ENCODE measurements around the gene CCNT1. TPM values are rescaled to one million over a fixed set of nuclear protein-coding genes. Genes with fewer than 3 reads are reported as not detected.

Gene CCNT1
- total RNA-seq, 1 donor: 25.0 TPM

DNA sequence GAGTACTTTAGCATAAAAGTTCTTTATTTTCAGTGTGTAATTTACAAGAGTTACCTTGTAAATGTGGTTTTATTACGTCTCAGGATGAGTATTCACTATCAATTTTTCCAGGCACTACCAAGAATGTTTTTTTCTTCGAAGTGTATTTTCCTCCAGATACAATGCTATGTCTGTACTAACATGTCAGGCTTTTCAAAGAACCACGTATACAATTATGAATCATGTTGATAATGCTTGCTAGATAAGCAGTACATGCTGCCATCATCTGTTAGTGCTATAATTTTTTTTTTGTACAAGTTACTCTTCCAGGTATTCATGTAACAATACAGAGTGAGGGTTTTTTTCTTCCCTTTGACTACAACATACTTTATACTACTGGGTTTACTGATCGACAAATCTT lies 28.9 kb downstream of the CCNT1 start:
- H3K27me3 ChIP-seq (ENCODE audit: insufficient read depth, low read length): no peaks in the 10 kb centered on the region
- no peak for DNase-seq (ENCODE audit: insufficient read length, low spot score, missing footprints)
- peaks cover 10% of the 10 kb centered on the region for H4K20me1 ChIP-seq (ENCODE audit: insufficient read depth, low read length)
- TF ChIP-seq, protein P1, sequence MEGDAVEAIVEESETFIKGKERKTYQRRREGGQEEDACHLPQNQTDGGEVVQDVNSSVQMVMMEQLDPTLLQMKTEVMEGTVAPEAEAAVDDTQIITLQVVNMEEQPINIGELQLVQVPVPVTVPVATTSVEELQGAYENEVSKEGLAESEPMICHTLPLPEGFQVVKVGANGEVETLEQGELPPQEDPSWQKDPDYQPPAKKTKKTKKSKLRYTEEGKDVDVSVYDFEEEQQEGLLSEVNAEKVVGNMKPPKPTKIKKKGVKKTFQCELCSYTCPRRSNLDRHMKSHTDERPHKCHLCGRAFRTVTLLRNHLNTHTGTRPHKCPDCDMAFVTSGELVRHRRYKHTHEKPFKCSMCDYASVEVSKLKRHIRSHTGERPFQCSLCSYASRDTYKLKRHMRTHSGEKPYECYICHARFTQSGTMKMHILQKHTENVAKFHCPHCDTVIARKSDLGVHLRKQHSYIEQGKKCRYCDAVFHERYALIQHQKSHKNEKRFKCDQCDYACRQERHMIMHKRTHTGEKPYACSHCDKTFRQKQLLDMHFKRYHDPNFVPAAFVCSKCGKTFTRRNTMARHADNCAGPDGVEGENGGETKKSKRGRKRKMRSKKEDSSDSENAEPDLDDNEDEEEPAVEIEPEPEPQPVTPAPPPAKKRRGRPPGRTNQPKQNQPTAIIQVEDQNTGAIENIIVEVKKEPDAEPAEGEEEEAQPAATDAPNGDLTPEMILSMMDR (IDR thresholded peaks at IDR 0.05; ENCODE audit: extremely low read depth, low read depth, low read length): no peak
- H3K27ac ChIP-seq (ENCODE audit: low read depth, low read length): no peak overlapping the region
- H3K79me2 ChIP-seq (ENCODE audit: insufficient read depth, low read length): peaks cover 20% of the 10 kb centered on the region
- H3K9me3 ChIP-seq (ENCODE audit: low read depth, low read length): no peaks in the 10 kb centered on the region
- no peak overlapping the region for H3K4me3 ChIP-seq (ENCODE audit: insufficient read depth, low read length)
- no peaks in the 10 kb centered on the region for H3K4me1 ChIP-seq (ENCODE audit: insufficient read depth, low read length)
- H2AFZ ChIP-seq (ENCODE audit: low read length): no peak overlapping the region
- no peak overlapping the region for H3K4me2 ChIP-seq (ENCODE audit: insufficient read depth, low read length)
- peaks cover 29% of the 10 kb centered on the region for H3K36me3 ChIP-seq (ENCODE audit: insufficient read depth, low read length)

DNA sequence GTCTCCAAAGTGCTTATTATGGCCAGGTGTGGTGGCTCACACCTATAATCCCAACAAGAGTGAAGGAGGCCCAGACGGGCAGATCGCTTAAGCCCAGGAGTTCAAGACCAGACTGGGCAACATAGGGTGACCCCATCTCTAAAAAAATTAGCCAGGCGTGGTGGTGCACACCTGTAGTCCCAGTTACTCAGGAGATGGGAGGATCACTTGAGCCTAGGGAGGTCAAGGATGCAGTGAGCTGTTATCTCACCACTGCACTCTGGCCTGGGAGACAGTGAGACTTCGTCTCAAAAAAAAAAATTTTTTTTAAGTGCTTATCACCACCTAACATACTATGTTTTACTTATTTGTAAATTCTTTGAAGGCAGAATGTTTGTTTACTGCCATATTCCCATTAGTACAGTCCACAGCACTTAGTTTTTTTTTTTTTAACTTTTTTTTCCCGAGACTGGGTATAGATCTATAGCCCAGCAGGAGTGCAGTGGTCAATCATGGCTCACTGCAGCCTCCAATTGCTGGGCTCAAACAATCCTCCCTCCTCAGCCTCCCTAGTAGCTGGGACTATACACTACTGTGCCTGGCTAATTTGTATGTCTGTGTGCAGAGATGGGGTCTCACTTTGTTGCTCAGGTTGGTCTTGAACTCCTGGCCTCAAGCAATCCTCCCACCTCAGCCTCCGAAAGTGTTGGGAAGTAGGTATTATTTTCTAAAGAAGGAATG lies 29.7 kb downstream of the CCNT1 start:
- peaks cover 23% of the 10 kb centered on the region for H3K36me3 ChIP-seq (ENCODE audit: insufficient read depth, low read length)
- no peaks in the 10 kb centered on the region for H3K4me1 ChIP-seq (ENCODE audit: insufficient read depth, low read length)
- TF ChIP-seq, protein P1 (IDR thresholded peaks at IDR 0.05; ENCODE audit: extremely low read depth, low read depth, low read length): no peak
- peaks cover 18% of the 10 kb centered on the region for H3K79me2 ChIP-seq (ENCODE audit: insufficient read depth, low read length)
- H3K9me3 ChIP-seq (ENCODE audit: low read depth, low read length): no peaks in the 10 kb centered on the region
- H3K4me3 ChIP-seq (ENCODE audit: insufficient read depth, low read length): no peak overlapping the region
- no peaks in the 10 kb centered on the region for H3K27me3 ChIP-seq (ENCODE audit: insufficient read depth, low read length)
- no peak overlapping the region for H2AFZ ChIP-seq (ENCODE audit: low read length)
- H3K4me2 ChIP-seq (ENCODE audit: insufficient read depth, low read length): no peak overlapping the region
- DNase-seq (ENCODE audit: insufficient read length, low spot score, missing footprints): no peak
- H3K27ac ChIP-seq (ENCODE audit: low read depth, low read length): no peak overlapping the region
- peaks cover 7% of the 10 kb centered on the region for H4K20me1 ChIP-seq (ENCODE audit: insufficient read depth, low read length)

- Histone ChIP-seq H3K79me2 (ENCODE audit: insufficient read depth, low read length) (peaks cover 19% of the 10 kb centered on the region), H3K36me3 (ENCODE audit: insufficient read depth, low read length) (peaks cover 19% of the 10 kb centered on the region), H4K20me1 (ENCODE audit: insufficient read depth, low read length) (peaks cover 9% of the 10 kb centered on the region), H3K27me3 (ENCODE audit: insufficient read depth, low read length) (no peaks in the 10 kb centered on the region), H3K4me1 (ENCODE audit: insufficient read depth, low read length) (peaks cover 3% of the 10 kb centered on the region), H2AFZ (ENCODE audit: low read length) (no peak overlapping the region), H3K4me2 (ENCODE audit: insufficient read depth, low read length) (no peak overlapping the region), H3K27ac (ENCODE audit: low read depth, low read length) (no peak overlapping the region), H3K4me3 (ENCODE audit: insufficient read depth, low read length) (no peak overlapping the region), H3K9me3 (ENCODE audit: low read depth, low read length) (no peaks in the 10 kb centered on the region)
- TF ChIP-seq, protein P1 (IDR thresholded peaks at IDR 0.05; ENCODE audit: extremely low read depth, low read depth, low read length): no peak
- DNase-seq (ENCODE audit: insufficient read length, low spot score, missing footprints): no peak
Observed at GRCh38 chr12:48686037-48686595, 30.4 kb downstream of the CCNT1 start.

DNA sequence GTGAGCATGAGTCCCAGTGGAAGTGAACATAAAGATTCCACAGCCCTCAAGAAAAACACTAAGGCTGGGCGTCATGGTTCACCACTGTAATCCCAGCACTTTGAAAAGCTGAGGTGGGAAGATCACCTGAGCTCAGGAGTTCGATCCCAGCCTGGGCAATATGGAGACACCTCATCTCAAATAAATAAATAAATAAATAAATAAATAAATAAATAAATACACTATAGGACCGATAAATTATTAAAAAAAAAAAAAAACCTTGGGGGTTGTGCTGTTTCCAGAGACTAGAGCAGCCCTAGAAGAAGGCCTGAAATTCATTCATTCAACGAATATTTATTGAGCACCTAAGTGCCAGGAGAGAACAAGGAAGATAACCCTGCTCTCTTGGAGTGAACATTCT lies 33.0 kb downstream of the CCNT1 start:
- no peaks in the 10 kb centered on the region for H3K9me3 ChIP-seq (ENCODE audit: low read depth, low read length)
- H3K4me2 ChIP-seq (ENCODE audit: insufficient read depth, low read length): no peak overlapping the region
- peaks cover 35% of the 10 kb centered on the region for H3K79me2 ChIP-seq (ENCODE audit: insufficient read depth, low read length)
- H3K4me1 ChIP-seq (ENCODE audit: insufficient read depth, low read length): peaks cover 27% of the 10 kb centered on the region
- TF ChIP-seq, protein P1 (IDR thresholded peaks at IDR 0.05; ENCODE audit: extremely low read depth, low read depth, low read length): no peak
- peaks cover 20% of the 10 kb centered on the region for H3K36me3 ChIP-seq (ENCODE audit: insufficient read depth, low read length)
- peak; percentile 36 for DNase-seq (ENCODE audit: insufficient read length, low spot score, missing footprints)
- H4K20me1 ChIP-seq (ENCODE audit: insufficient read depth, low read length): peaks cover 11% of the 10 kb centered on the region
- no peak overlapping the region for H2AFZ ChIP-seq (ENCODE audit: low read length)
- H3K27ac ChIP-seq (ENCODE audit: low read depth, low read length): no peak overlapping the region
- H3K4me3 ChIP-seq (ENCODE audit: insufficient read depth, low read length): no peak overlapping the region
- H3K27me3 ChIP-seq (ENCODE audit: insufficient read depth, low read length): no peaks in the 10 kb centered on the region

All from osteoblast (primary cell).